Measurements from ENCODE around the gene LCE2A.

LCE2A gene

GRCh38 chr1:152745765-152746444, 47.8 kb downstream of the LCE2A start:
- Histone ChIP-seq H2AFZ (ENCODE audit: insufficient read depth, low read length, poor library complexity) (no peak overlapping the region), H3K4ac (ENCODE audit: low read depth, low read length) (no peak overlapping the region), H3K79me2 (ENCODE audit: control insufficient read depth, insufficient read depth, low read length, poor library complexity) (no peaks in the 10 kb centered on the region), H3K27me3 (ENCODE audit: insufficient read depth, low read length) (no peaks in the 10 kb centered on the region), H3K36me3 (ENCODE audit: control insufficient read depth in 1 of 2, insufficient read depth in 2 of 2, low read length in 2 of 2) (no peaks in the 10 kb centered on the region), H3K9ac (ENCODE audit: low read length) (no peak overlapping the region), H3K23ac (ENCODE audit: low read length) (no peak overlapping the region), H4K12ac (ENCODE audit: low read depth, low read length) (no peak overlapping the region), H3K4me2 (ENCODE audit: low read length) (no peak overlapping the region), H3K14ac (ENCODE audit: low read length) (no peak overlapping the region), H3K27ac (ENCODE audit: low read depth, low read length) (no peak overlapping the region), H3K4me3 (ENCODE audit: low read depth, low read length) (no peak overlapping the region), H2BK12ac (ENCODE audit: low read length) (no peak overlapping the region), H3K79me1 (ENCODE audit: low read length) (no peaks in the 10 kb centered on the region), H4K8ac (ENCODE audit: low read depth, low read length) (no peak overlapping the region), H4K91ac (ENCODE audit: low read depth, low read length) (no peak overlapping the region), H2AK5ac (ENCODE audit: low read length) (no peak overlapping the region), H2BK5ac (ENCODE audit: low read depth, low read length, poor library complexity) (no peak overlapping the region), H2BK120ac (ENCODE audit: insufficient read depth, low read length, poor library complexity) (no peak overlapping the region), H3K18ac (ENCODE audit: low read length) (no peak overlapping the region), H3K9me3 (ENCODE audit: insufficient read depth, low read depth, low read length) (peaks cover 24% of the 10 kb centered on the region), H3K4me1 (ENCODE audit: control insufficient read depth in 1 of 2, insufficient read depth in 2 of 2, low read length in 2 of 2) (no peaks in the 10 kb centered on the region)
- DNase-seq: no peak
- WGBS (ENCODE audit: extremely low coverage, insufficient coverage, insufficient read length): no CpG with 5 or more reads among the region's 6 CpGs

GRCh38 chr1:152747831-152748230, 49.7 kb downstream of the LCE2A start:
- no peak overlapping the region for H2BK12ac ChIP-seq (ENCODE audit: low read length)
- no peak overlapping the region for H3K9ac ChIP-seq (ENCODE audit: low read length)
- H2AFZ ChIP-seq (ENCODE audit: insufficient read depth, low read length, poor library complexity): no peak overlapping the region
- no peak overlapping the region for H4K12ac ChIP-seq (ENCODE audit: low read depth, low read length)
- no peak overlapping the region for H4K91ac ChIP-seq (ENCODE audit: low read depth, low read length)
- H3K4me2 ChIP-seq (ENCODE audit: low read length): no peak overlapping the region
- no peak overlapping the region for H2AK5ac ChIP-seq (ENCODE audit: low read length)
- H3K4me1 ChIP-seq (ENCODE audit: control insufficient read depth in 1 of 2, insufficient read depth in 2 of 2, low read length in 2 of 2): no peaks in the 10 kb centered on the region
- H3K27me3 ChIP-seq (ENCODE audit: insufficient read depth, low read length): no peaks in the 10 kb centered on the region
- H3K79me2 ChIP-seq (ENCODE audit: control insufficient read depth, insufficient read depth, low read length, poor library complexity): no peaks in the 10 kb centered on the region
- H3K79me1 ChIP-seq (ENCODE audit: low read length): no peaks in the 10 kb centered on the region
- H2BK120ac ChIP-seq (ENCODE audit: insufficient read depth, low read length, poor library complexity): no peak overlapping the region
- WGBS (ENCODE audit: extremely low coverage, insufficient coverage, insufficient read length): no CpG with 5 or more reads among the region's 1 CpG
- no peak overlapping the region for H3K4ac ChIP-seq (ENCODE audit: low read depth, low read length)
- no peak overlapping the region for H3K14ac ChIP-seq (ENCODE audit: low read length)
- peaks cover 20% of the 10 kb centered on the region for H3K9me3 ChIP-seq (ENCODE audit: insufficient read depth, low read depth, low read length)
- no peak overlapping the region for H3K18ac ChIP-seq (ENCODE audit: low read length)
- H3K4me3 ChIP-seq (ENCODE audit: low read depth, low read length): no peak overlapping the region
- DNase-seq: no peak
- no peaks in the 10 kb centered on the region for H3K36me3 ChIP-seq (ENCODE audit: control insufficient read depth in 1 of 2, insufficient read depth in 2 of 2, low read length in 2 of 2)
- no peak overlapping the region for H3K23ac ChIP-seq (ENCODE audit: low read length)
- no peak overlapping the region for H2BK5ac ChIP-seq (ENCODE audit: low read depth, low read length, poor library complexity)
- H4K8ac ChIP-seq (ENCODE audit: low read depth, low read length): no peak overlapping the region
- H3K27ac ChIP-seq (ENCODE audit: low read depth, low read length): no peak overlapping the region

Data from trophoblast cell (in vitro differentiated cells and primary cell).